ENCODE results near the gene SCML1.

SCML1 gene

DNA sequence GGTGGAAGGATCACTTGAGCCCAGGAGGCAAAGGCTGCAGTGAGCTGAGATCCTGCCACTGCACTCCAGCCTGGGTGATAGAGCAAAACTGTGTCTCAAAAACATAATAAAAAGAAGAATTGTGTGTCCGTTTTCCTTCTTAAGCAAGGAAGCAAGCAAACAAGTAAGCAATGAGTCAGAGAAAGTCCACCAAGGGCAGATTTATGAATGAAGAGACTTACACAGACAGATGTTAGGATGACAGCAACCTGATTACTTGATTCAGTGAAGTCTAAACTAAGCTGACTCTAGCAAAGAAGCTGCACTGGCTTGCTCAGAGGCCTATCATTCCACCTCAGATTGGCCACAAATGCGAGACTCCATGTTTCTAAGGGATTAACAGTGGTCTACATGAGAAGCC lies 34.1 kb upstream of the SCML1 start:
- Histone ChIP-seq H3K9me3 (ENCODE audit: control insufficient read depth, insufficient read depth, low read length) (no peaks in the 10 kb centered on the region), H3K36me3 (ENCODE audit: control insufficient read depth, low read length) (no peaks in the 10 kb centered on the region), H3K27ac (ENCODE audit: low read depth, low read length) (no peak overlapping the region), H4K20me1 (ENCODE audit: control insufficient read depth, insufficient read depth, low read depth, low read length) (no peaks in the 10 kb centered on the region), H3K4me3 (ENCODE audit: low read length) (no peak overlapping the region), H3K9me2 (replicated peaks; ENCODE audit: control insufficient read depth, low read length) (no peaks in the 10 kb centered on the region), H3K79me2 (ENCODE audit: control insufficient read depth, low read length) (no peaks in the 10 kb centered on the region), H3K4me2 (ENCODE audit: low read length) (no peak overlapping the region), H3K27me3 (ENCODE audit: control insufficient read depth, low read length) (no peaks in the 10 kb centered on the region), H3F3A (ENCODE audit: control insufficient read depth, insufficient read depth) (no peaks in the 10 kb centered on the region), H3K4me1 (ENCODE audit: control insufficient read depth, low read length) (no peaks in the 10 kb centered on the region)
- no peak for TF ChIP-seq EZH2phosphoT487 (IDR thresholded peaks at IDR 0.05; ENCODE audit: borderline replicate concordance, low read length)
- TF ChIP-seq, protein P1, sequence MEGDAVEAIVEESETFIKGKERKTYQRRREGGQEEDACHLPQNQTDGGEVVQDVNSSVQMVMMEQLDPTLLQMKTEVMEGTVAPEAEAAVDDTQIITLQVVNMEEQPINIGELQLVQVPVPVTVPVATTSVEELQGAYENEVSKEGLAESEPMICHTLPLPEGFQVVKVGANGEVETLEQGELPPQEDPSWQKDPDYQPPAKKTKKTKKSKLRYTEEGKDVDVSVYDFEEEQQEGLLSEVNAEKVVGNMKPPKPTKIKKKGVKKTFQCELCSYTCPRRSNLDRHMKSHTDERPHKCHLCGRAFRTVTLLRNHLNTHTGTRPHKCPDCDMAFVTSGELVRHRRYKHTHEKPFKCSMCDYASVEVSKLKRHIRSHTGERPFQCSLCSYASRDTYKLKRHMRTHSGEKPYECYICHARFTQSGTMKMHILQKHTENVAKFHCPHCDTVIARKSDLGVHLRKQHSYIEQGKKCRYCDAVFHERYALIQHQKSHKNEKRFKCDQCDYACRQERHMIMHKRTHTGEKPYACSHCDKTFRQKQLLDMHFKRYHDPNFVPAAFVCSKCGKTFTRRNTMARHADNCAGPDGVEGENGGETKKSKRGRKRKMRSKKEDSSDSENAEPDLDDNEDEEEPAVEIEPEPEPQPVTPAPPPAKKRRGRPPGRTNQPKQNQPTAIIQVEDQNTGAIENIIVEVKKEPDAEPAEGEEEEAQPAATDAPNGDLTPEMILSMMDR (IDR thresholded peaks at IDR 0.05; ENCODE audit: low read depth, low read length, poor library complexity, severe bottlenecking), result no peak

DNA sequence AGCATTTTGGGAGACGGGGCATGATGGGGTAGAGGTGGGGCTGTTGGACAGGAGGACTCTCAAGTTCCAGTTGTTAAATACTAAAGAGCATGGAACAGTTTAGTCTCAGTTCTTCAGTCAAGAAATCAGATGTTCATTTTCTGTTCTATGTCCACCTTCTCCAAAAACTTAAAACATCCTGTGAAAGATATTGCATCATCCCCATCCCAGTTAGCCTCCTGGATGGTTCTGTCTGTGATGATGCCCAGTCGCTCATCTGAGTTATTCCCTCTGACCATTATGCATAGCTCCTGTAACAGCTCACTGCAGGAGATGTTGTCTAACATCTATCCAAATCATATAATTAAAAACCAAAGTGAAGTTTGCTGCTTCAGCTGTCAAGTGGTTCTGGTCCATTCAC lies 32.1 kb upstream of the SCML1 start:
- Histone ChIP-seq H3K27ac (ENCODE audit: low read depth, low read length) (no peak overlapping the region), H3K9me3 (ENCODE audit: control insufficient read depth, insufficient read depth, low read length) (no peaks in the 10 kb centered on the region), H3K9me2 (replicated peaks; ENCODE audit: control insufficient read depth, low read length) (no peaks in the 10 kb centered on the region), H3K4me3 (ENCODE audit: low read length) (no peak overlapping the region), H3K79me2 (ENCODE audit: control insufficient read depth, low read length) (no peaks in the 10 kb centered on the region), H3F3A (ENCODE audit: control insufficient read depth, insufficient read depth) (no peaks in the 10 kb centered on the region), H3K27me3 (ENCODE audit: control insufficient read depth, low read length) (no peaks in the 10 kb centered on the region), H3K4me1 (ENCODE audit: control insufficient read depth, low read length) (no peaks in the 10 kb centered on the region), H3K36me3 (ENCODE audit: control insufficient read depth, low read length) (no peaks in the 10 kb centered on the region), H3K4me2 (ENCODE audit: low read length) (no peak overlapping the region), H4K20me1 (ENCODE audit: control insufficient read depth, insufficient read depth, low read depth, low read length) (no peaks in the 10 kb centered on the region)
- no peak for TF ChIP-seq EZH2phosphoT487 (IDR thresholded peaks at IDR 0.05; ENCODE audit: borderline replicate concordance, low read length)
- TF ChIP-seq, protein P1 (IDR thresholded peaks at IDR 0.05; ENCODE audit: low read depth, low read length, poor library complexity, severe bottlenecking), result no peak

DNA sequence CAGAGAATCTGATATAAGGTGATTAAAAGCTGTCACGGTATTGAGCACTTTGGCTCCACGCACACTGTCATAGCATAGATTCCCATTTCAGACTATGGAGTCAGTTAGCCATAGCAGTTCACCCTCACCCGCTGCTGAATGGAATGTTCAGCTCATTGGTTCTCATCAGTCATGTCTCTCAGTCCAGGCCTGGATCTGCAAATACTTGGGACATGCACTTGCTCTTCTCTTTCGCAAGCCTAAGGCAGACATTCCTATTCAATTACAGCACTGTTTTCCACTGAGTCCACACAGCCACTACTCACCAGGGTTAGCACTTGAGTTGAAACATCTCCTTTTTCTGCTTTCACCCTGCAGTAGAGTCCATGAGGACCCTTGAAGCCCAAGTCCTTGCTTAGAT lies 30.6 kb upstream of the SCML1 start:
- Histone ChIP-seq H3K9me3 (ENCODE audit: control insufficient read depth, insufficient read depth, low read length) (no peaks in the 10 kb centered on the region), H3K4me1 (ENCODE audit: control insufficient read depth, low read length) (no peaks in the 10 kb centered on the region), H3K9me2 (replicated peaks; ENCODE audit: control insufficient read depth, low read length) (no peaks in the 10 kb centered on the region), H3K4me2 (ENCODE audit: low read length) (no peak overlapping the region), H4K20me1 (ENCODE audit: control insufficient read depth, insufficient read depth, low read depth, low read length) (no peaks in the 10 kb centered on the region), H3F3A (ENCODE audit: control insufficient read depth, insufficient read depth) (no peaks in the 10 kb centered on the region), H3K36me3 (ENCODE audit: control insufficient read depth, low read length) (no peaks in the 10 kb centered on the region), H3K79me2 (ENCODE audit: control insufficient read depth, low read length) (no peaks in the 10 kb centered on the region), H3K4me3 (ENCODE audit: low read length) (no peak overlapping the region), H3K27ac (ENCODE audit: low read depth, low read length) (no peak overlapping the region), H3K27me3 (ENCODE audit: control insufficient read depth, low read length) (no peaks in the 10 kb centered on the region)
- TF ChIP-seq, protein P1 (IDR thresholded peaks at IDR 0.05; ENCODE audit: low read depth, low read length, poor library complexity, severe bottlenecking), result no peak
- no peak for TF ChIP-seq EZH2phosphoT487 (IDR thresholded peaks at IDR 0.05; ENCODE audit: borderline replicate concordance, low read length)

DNA sequence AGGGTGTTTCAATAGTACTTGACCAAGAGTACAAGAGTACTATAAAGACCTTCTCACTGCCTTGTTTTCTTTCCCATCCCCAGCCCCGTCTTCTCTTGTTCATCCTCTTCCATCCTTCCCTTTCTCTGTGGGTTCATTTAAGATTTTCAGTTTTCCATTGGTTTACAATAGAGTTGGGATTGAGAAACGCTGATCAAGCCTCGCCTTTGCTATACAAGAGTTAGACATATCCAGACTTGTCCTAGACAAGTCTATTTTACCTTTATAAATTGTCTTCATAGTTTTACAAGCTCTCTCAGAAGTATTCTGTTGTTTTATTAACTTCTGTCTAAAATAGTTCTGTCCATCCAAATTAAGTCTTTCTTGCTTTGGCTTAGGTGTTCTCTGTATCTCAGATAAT lies 29.6 kb upstream of the SCML1 start:
- Histone ChIP-seq H3K4me1 (ENCODE audit: control insufficient read depth, low read length) (no peaks in the 10 kb centered on the region), H3F3A (ENCODE audit: control insufficient read depth, insufficient read depth) (no peaks in the 10 kb centered on the region), H3K9me3 (ENCODE audit: control insufficient read depth, insufficient read depth, low read length) (no peaks in the 10 kb centered on the region), H3K9me2 (replicated peaks; ENCODE audit: control insufficient read depth, low read length) (no peaks in the 10 kb centered on the region), H3K36me3 (ENCODE audit: control insufficient read depth, low read length) (no peaks in the 10 kb centered on the region), H4K20me1 (ENCODE audit: control insufficient read depth, insufficient read depth, low read depth, low read length) (no peaks in the 10 kb centered on the region), H3K4me2 (ENCODE audit: low read length) (no peak overlapping the region), H3K27ac (ENCODE audit: low read depth, low read length) (no peak overlapping the region), H3K79me2 (ENCODE audit: control insufficient read depth, low read length) (no peaks in the 10 kb centered on the region), H3K27me3 (ENCODE audit: control insufficient read depth, low read length) (no peaks in the 10 kb centered on the region), H3K4me3 (ENCODE audit: low read length) (no peak overlapping the region)
- TF ChIP-seq, protein P1 (IDR thresholded peaks at IDR 0.05; ENCODE audit: low read depth, low read length, poor library complexity, severe bottlenecking), result no peak
- TF ChIP-seq EZH2phosphoT487 (IDR thresholded peaks at IDR 0.05; ENCODE audit: borderline replicate concordance, low read length), result no peak
